Measurements from ENCODE around the gene PINLYP.

DNA sequence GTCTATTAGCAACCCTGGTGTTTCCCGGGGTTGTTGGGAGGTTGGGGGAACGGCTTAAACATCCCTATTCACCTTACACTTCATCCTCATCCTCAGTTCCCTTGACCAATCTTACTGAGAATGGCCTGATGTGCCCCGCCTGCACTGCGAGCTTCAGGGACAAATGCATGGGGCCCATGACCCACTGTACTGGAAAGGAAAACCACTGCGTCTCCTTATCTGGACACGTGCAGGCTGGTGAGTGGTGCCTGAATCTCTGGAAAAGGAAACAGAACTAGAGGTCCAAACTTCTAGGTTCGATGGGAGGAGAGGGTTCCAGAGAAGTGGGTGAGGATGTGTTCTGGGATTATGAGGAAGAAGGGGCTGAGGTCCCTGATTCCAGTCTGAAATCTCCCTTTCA lies 5.9 kb downstream of the PINLYP start:
- no peak for TF ChIP-seq POLR2A (IDR thresholded peaks at IDR 0.05)
- TF ChIP-seq, protein P1, sequence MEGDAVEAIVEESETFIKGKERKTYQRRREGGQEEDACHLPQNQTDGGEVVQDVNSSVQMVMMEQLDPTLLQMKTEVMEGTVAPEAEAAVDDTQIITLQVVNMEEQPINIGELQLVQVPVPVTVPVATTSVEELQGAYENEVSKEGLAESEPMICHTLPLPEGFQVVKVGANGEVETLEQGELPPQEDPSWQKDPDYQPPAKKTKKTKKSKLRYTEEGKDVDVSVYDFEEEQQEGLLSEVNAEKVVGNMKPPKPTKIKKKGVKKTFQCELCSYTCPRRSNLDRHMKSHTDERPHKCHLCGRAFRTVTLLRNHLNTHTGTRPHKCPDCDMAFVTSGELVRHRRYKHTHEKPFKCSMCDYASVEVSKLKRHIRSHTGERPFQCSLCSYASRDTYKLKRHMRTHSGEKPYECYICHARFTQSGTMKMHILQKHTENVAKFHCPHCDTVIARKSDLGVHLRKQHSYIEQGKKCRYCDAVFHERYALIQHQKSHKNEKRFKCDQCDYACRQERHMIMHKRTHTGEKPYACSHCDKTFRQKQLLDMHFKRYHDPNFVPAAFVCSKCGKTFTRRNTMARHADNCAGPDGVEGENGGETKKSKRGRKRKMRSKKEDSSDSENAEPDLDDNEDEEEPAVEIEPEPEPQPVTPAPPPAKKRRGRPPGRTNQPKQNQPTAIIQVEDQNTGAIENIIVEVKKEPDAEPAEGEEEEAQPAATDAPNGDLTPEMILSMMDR (IDR thresholded peaks at IDR 0.05), result no peak
- TF ChIP-seq POLR2AphosphoS5 (IDR thresholded peaks at IDR 0.05), result no peak
- no peak for TF ChIP-seq EP300 (IDR thresholded peaks at IDR 0.05)
